GM18502 (cell line): ENCODE results near the gene PARVG.

Source experiments
- ATAC-seq: cut with Tn5 transposase; IDR thresholded peaks from one replicate; pipeline ENCODE4 v1.9.1; 2021; ENCODE audit warnings: mild to moderate bottlenecking; ENCODE audit not compliant: unreplicated experiment, poor library complexity

The PARVG gene

DNA sequence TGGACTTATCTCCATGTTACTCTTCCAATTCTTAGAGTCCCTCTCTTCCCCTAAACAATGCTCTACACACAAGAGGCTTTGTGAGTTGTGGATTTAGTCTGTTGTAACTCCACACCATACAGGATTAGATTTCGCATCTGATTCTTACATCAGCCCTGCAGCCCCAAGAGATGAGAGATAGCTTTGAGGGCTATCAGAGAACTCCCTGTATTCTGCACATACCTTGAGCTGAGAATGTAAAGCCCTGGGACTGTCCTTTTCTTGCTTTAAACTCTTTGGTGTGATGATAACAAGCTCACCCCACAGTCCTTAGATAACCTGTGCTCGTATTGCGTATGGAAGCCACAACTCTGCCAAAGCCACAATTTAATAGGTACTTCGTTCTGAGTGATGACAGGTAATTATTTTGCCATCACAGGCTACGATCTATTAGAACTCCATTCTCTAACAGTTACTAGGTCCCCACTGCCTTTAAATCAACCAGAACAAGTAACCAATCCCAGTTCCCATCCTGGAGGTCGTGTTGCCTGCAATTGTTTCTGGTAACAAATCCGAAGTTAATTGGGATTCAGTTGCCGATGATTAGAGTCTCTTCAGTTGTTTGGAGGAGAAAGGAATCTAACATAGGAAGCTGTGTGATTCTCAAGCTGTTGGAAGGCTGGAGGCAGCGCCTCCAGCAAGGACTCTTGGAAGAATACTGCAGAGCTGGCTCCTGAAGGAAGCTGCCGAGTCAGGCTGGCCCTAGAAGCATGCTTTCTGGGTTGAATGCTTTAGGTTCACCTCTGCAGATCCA lies 1.3 kb upstream of the PARVG start:
- ATAC-seq = no peak

- ATAC-seq = no peak
Observed at GRCh38 chr22:44179989-44180705, 578 bp upstream of the PARVG start.

DNA sequence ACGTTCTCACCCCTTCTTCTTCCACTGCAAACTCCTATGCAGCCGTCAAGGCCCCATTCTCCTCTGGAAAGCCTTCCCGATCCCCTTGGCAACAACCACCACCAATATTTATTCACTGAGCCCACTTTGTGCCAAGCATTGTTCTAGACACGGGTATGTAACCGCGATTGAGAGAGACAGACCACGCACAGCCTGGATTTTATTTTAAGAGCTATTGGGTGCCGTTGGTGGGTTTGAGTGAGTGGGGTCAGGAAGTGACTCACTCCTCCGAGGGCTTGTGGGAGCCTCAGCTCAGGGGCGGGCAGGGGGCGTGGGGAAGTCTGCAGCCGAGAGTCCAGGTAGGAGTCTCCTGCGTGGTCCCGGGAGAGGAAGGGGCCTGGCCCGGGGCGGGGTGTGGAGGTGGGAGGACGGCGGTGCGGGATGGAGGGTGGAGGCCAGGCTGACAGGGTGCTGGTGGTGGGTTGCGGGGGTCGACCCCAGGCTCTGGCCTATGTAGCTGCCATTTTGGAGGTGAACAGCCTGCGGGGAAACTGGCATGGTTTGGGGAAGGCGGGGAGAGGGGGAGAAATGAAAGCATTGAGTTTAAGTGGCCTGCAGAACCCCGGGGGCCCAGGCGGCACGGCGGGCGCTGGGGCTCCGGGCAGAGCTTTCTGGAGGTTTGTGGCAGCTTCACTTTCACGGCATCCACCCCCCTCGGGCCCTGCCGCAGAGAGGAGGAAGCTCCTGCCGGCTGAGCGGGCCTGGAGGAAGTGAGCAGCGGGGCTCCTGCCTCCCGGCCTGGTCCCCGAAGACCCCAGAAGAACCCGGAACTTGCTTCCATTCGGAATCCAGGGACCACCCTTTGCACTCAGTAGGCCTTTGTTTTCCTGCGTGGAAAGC lies 547 bp downstream of the PARVG start:
- no peak for ATAC-seq

GRCh38 chr22:44181912-44182587 lies 1.3 kb downstream of the PARVG start:
- no peak for ATAC-seq

GRCh38 chr22:44182588-44183286 lies 2.0 kb downstream of the PARVG start:
- ATAC-seq = no peak

DNA sequence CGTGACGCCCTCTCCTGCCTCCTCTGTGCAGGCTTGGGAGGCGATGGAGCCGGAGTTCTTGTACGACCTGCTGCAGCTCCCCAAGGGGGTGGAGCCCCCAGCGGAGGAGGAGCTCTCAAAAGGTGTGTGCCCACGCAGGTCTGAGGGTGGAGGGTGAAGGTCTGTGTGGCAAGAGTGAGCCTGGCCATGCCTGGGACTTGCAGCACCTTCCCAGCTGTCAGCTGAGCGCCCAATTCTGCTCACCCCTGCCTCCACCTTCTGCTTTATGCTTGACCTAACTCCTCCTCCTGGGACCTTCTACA lies 2.5 kb downstream of the PARVG start:
- ATAC-seq = no peak

DNA sequence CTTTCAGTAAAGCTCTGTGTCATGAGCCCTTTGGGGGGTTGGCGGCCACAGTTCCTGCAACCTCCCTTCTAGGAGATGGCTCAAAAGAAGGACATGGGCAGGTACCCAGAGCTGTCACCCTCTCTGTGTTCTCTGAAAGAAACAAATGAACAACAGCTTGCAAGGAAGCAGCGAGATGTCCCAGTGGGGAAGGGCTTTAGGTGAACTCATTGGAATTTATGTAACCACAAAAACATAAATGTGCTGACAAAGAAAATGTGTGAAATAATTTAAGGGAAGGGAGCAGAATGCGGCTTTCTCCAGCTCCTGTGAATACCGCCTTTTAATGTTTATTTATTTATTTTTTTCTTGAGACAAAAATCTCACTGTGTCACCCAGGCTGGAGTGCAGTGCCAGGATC lies 3.3 kb downstream of the PARVG start:
- ATAC-seq = no peak

DNA sequence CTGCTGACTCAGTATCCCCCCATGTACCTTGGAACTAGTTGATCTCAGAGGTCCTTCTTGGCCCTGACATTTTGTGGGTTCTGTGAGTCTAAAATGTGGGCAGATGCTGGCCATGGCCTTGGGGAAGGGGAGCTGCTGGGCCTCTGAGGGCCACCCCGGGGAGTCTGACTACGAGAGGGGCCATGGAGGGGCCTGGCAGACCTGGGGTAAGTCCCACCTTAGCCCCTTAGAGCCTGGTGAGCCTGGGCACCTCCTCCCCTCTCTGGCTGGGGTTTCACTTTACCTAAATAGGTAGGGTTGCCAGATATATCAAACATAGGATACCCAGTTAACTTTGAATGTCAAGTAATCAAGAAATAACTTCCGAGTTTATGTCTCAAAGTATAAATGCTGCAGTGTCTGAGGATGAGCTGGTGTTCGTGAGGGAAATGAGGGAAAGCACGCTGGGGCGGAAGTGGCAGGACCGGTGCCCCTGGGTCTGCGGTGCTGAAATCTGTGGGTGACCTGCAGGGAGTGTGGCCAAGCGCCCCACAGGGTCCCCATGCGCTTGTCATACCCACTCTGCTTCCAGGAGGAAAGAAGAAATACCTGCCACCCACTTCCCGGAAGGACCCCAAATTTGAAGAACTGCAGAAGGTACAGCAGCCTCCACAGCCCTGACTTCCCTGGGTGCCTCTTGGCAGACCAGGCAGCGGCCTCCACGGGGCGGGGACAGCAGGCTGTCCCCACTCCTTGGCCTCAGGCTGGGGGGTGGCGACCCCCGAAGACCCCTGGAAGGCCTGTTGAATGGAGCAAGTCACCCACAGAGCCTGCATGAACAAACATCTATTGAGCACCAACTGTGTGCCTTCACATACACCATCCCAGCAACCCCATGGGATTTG lies 4.8 kb downstream of the PARVG start:
- ATAC-seq = no peak

DNA sequence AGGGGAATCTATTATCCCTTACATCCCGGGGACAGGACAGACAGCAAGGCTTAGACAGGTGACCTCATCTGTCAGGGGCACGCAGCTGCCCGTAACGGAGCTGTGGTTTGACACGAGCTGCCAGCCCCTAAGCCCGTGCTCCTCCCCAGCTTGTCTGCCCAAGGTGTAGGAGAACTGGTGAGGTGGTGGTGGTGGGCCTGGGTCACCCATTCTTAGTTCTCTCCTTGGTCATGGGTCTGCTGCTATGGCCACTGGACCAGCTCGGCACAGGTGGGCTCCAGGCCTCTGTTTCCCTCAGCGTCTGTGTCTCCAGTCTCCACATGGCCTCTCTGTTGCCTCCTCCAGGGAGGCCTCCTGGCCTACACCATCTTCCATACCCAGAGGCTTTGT lies 5.4 kb downstream of the PARVG start:
- no peak for ATAC-seq

DNA sequence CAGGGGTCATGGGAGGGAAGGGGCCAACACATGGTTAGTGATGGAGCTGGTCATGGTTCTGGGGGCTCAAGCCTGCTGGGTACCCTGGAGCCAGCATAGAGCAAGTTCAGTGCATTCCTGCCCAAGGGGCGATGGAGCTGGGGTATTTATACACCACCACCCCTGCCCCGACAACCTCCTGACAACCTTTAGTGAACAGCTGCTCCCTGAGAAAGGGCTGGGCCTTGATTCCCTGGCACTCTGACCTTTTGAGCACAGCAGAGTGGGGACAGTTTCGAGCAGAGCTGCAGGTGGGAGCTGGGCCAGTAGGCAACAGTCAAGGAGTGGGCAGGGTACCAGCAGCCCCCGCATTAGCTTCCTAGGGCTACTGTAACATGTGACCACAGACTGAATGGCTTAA lies 6.0 kb downstream of the PARVG start:
- ATAC-seq = no peak

GRCh38 chr22:44187652-44188230 lies 7.0 kb downstream of the PARVG start:
- no peak for ATAC-seq

- ATAC-seq = no peak
Observed at GRCh38 chr22:44188316-44188715, 7.6 kb downstream of the PARVG start.

- no peak for ATAC-seq
Observed at GRCh38 chr22:44188986-44189630, 8.4 kb downstream of the PARVG start.

- ATAC-seq = no peak
Observed at GRCh38 chr22:44190381-44190976, 9.8 kb downstream of the PARVG start.

- no peak for ATAC-seq
Observed at GRCh38 chr22:44191036-44191454, 10.3 kb downstream of the PARVG start.

DNA sequence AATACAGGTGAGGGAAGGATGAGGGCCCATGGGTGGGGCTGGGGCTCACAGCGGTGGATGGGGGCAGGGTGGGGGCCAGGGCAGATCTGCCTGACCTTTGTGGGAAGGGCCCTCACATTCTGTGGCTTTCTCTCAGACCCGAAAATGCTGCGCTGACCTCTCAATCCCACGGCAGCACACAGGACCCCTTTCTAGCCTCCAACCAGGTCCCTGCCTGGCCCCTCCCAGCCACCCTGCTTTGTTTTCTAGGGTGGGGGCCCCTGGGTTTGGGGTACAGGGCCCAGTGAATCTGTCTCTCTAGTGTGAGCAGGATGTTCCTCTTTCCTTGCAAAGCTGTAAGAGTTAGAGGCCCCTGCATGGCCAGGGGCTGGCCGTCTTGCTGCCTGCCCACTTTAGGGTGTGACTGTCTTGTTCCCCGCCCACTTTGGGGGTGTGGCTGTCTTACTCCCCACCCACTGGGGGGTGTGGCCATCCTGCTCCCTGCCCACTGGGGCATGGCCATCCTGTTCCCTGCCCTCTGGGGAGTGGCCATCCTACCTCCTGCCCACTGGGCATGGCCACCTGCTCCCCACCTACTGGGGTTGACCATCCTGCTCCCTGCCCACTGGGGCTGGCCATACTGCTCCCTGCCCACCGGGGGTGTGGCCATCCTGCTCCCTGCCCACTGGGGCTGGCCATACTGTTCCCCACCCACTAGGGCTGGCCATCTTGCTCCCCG lies 11.5 kb downstream of the PARVG start:
- no peak for ATAC-seq
